DND-41 (cell line): ENCODE measurements around the gene AP1M1.

Source experiments
- ATAC-seq: fragments of 200-7000 bp; cut with Tn5 transposase; 3 replicates; pipeline ENCODE4 v1.9.1; 2021; ENCODE audit warnings: low read depth; ENCODE audit not compliant: insufficient read depth
- DNase-seq: peaks from one replicate; pipeline ENCODE4 v3.0.0-alpha.2; 2020
- H2AFZ ChIP-seq: 2 replicates; pipeline ENCODE4 v1.6.0; 2012; ENCODE audit warnings: low read depth, low read length
- H3K27ac ChIP-seq: 2 replicates; pipeline ENCODE4 v1.5.1; 2012; ENCODE audit warnings: low read length, inconsistent platforms
- H3K27me3 ChIP-seq: fragments of 200-600 bp; sonication (generic); 2 replicates; pipeline ENCODE4 v1.6.0; 2012; ENCODE audit warnings: low read length, mild to moderate bottlenecking, inconsistent platforms; ENCODE audit not compliant: insufficient read depth, poor library complexity
- H3K36me3 ChIP-seq: 2 replicates; pipeline ENCODE4 v1.5.1; 2012; ENCODE audit warnings: low read length, inconsistent platforms; ENCODE audit not compliant: insufficient read depth
- H3K4me1 ChIP-seq: 2 replicates; pipeline ENCODE4 v1.5.1; 2012; ENCODE audit warnings: mild to moderate bottlenecking, low read length; ENCODE audit not compliant: insufficient read depth
- H3K4me2 ChIP-seq: 2 replicates; pipeline ENCODE4 v1.6.0; 2012; ENCODE audit warnings: mild to moderate bottlenecking, moderate library complexity, low read length, inconsistent platforms; ENCODE audit not compliant: insufficient read depth
- H3K4me3 ChIP-seq, 2 experiments: fragments of 200-600 bp in 1 of 2; shearing (Covaris generic) in 1 of 2; 2 replicates each; pipeline ENCODE4 v1.5.1; 2012 to 2016; ENCODE audit warnings: inconsistent platforms in 2 of 2, low read length in 2 of 2, mild to moderate bottlenecking in 2 of 2, low read depth in 1 of 2, moderate library complexity in 1 of 2
- H3K79me2 ChIP-seq: 2 replicates; pipeline ENCODE4 v1.6.0; 2012; ENCODE audit warnings: low read length, inconsistent platforms; ENCODE audit not compliant: insufficient read depth
- H3K9ac ChIP-seq: 2 replicates; pipeline ENCODE4 v1.6.0; 2012; ENCODE audit warnings: low read depth, mild to moderate bottlenecking, inconsistent platforms, low read length, moderate library complexity
- H3K9me3 ChIP-seq: 2 replicates; pipeline ENCODE4 v1.5.1; 2012; ENCODE audit warnings: low read length, moderate library complexity, mild to moderate bottlenecking, inconsistent platforms; ENCODE audit not compliant: insufficient read depth, severe bottlenecking
- H4K20me1 ChIP-seq: 2 replicates; pipeline ENCODE4 v1.6.0; 2012; ENCODE audit warnings: low read length; ENCODE audit not compliant: insufficient read depth
- EZH2 ChIP-seq: IDR thresholded peaks from 3 replicates; pipeline ENCODE4 v1.6.1; 2012; ENCODE audit warnings: borderline replicate concordance, low read depth, mild to moderate bottlenecking, moderate library complexity, low read length, inconsistent platforms; ENCODE audit not compliant: severe bottlenecking
- TF ChIP-seq, protein P1 (sequence below): IDR thresholded peaks from 2 replicates; pipeline ENCODE4 v1.5.1; 2012; ENCODE audit warnings: borderline replicate concordance, low read length, moderate library complexity, mild to moderate bottlenecking; ENCODE audit not compliant: poor library complexity, severe bottlenecking; ENCODE audit errors: extremely low read depth

AP1M1 gene

DNA sequence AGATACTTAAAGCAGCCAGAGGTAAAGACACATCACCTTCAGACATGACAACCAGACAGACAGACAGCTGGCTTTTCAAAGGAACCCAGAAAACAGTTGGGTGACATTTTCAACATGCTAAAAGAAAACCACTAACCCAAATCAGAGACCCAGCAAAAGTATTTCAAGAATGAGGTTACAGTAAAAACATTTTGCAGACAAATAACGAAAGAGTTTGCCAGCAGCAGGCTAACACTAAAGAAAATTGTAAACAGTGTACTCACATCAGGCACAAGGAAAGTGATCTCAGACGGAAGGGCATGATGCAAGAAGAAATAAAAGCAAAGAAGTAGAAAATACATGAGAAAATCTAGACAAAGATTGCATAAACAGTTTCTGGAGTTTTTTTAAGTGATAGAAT, 46.4 kb downstream of the AP1M1 start:
- Histone ChIP-seq H3K27me3 (no peaks in the 10 kb centered on the region), H3K9me3 (no peaks in the 10 kb centered on the region), H3K4me1 (no peaks in the 10 kb centered on the region), H3K4me2 (no peak overlapping the region), H4K20me1 (no peaks in the 10 kb centered on the region), H3K27ac (no peak overlapping the region), H2AFZ (no peak overlapping the region), H3K4me3 (no peak overlapping the region), H3K36me3 (no peaks in the 10 kb centered on the region), H3K79me2 (no peaks in the 10 kb centered on the region), H3K9ac (no peak overlapping the region)
- DNase-seq (no peak), ATAC-seq (no peak)
- no peak for TF ChIP-seq EZH2
- TF ChIP-seq, protein P1, sequence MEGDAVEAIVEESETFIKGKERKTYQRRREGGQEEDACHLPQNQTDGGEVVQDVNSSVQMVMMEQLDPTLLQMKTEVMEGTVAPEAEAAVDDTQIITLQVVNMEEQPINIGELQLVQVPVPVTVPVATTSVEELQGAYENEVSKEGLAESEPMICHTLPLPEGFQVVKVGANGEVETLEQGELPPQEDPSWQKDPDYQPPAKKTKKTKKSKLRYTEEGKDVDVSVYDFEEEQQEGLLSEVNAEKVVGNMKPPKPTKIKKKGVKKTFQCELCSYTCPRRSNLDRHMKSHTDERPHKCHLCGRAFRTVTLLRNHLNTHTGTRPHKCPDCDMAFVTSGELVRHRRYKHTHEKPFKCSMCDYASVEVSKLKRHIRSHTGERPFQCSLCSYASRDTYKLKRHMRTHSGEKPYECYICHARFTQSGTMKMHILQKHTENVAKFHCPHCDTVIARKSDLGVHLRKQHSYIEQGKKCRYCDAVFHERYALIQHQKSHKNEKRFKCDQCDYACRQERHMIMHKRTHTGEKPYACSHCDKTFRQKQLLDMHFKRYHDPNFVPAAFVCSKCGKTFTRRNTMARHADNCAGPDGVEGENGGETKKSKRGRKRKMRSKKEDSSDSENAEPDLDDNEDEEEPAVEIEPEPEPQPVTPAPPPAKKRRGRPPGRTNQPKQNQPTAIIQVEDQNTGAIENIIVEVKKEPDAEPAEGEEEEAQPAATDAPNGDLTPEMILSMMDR: no peak

DNA sequence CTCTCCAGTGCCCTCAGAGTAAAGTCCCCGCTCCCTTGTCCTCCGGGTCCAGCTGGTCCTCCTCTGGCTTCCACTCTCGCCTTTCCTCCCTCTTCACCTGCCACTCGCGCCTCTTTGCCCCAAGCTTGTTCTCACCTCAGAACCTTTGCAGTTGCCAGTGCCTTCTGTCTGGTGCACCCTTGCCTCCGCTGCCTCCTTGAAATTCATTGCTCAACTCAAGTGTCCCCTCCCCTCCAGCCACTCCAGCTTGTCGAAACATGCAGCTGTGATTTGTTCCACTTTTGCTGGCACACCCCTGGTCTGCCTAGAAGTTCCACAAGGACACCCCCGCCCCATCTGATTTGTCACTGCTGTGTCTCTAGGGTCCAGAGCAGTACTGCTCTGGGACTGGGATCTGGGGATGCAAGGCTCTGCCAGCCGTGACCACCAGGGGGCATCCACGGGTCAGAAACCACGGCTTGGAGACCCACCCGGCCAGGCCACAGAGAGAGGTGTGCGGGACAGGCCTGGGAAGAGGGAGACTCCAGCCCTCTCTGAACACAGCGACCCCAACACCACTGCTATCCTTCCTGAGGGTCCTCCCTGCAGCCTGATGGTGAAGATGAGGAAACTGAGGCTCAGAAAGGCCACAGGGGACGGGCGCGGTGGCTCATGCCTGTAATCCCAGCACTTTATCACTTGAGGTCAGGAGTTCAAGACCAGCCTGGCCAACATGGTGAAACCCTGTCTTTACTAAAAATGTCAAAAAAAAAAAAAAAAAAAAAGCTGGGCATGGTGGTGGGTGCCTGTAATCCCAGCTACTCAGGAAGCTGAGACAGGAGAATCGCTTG, 49.9 kb downstream of the AP1M1 start:
- H3K27me3 ChIP-seq: no peaks in the 10 kb centered on the region
- H3K79me2 ChIP-seq: no peaks in the 10 kb centered on the region
- no peaks in the 10 kb centered on the region for H3K4me1 ChIP-seq
- no peak overlapping the region for H3K27ac ChIP-seq
- H3K4me2 ChIP-seq: no peak overlapping the region
- TF ChIP-seq EZH2: no peak
- TF ChIP-seq, protein P1: peak; percentile 98
- no peak overlapping the region for H3K4me3 ChIP-seq
- H3K36me3 ChIP-seq: no peaks in the 10 kb centered on the region
- no peak overlapping the region for H3K9ac ChIP-seq
- no peaks in the 10 kb centered on the region for H4K20me1 ChIP-seq
- DNase-seq (peak; percentile 80), ATAC-seq (peak; percentile 99)
- H3K9me3 ChIP-seq: no peaks in the 10 kb centered on the region
- no peak overlapping the region for H2AFZ ChIP-seq

DNA sequence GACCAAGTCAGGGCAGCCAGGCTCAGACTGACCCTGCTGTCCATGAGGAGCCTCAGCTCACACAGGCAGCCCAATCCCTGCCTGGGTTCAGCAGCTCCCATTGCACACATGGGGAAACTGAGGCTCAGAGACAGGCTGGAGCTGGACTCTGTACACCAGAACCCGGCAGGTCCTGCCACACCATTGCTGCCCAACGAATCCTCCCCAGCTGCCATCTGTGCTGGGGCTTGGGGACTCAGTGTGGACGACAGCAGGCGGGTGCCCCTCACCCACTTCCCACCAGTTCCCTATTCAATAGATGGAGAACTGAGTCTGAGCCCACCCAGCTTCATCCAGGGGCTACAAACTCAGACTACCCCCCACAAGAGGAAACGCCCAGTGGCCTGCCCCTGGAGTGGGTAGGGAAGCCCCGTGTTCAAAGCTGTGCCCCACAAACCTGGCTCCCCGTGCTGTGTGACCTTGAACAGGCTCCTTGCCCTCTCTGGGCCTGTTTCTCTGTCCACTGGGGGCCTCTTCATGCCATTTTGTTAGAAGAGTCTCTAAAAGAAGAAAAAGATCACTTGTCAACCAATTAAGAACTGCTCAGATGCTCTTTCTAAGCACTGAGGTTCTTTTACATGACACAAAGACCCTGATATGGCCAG, 50.8 kb downstream of the AP1M1 start:
- H3K36me3 ChIP-seq: no peaks in the 10 kb centered on the region

More for the DNA sequence above, 50.8 kb downstream of the AP1M1 start:
- H3K27me3 ChIP-seq: no peaks in the 10 kb centered on the region
- no peaks in the 10 kb centered on the region for H3K79me2 ChIP-seq
- DNase-seq: no peak
- no peak for TF ChIP-seq EZH2
- TF ChIP-seq, protein P1: no peak
- no peak overlapping the region for H2AFZ ChIP-seq
- no peaks in the 10 kb centered on the region for H4K20me1 ChIP-seq
- no peak overlapping the region for H3K9ac ChIP-seq
- no peak overlapping the region for H3K4me3 ChIP-seq
- no peak overlapping the region for H3K4me2 ChIP-seq
- no peak overlapping the region for H3K27ac ChIP-seq
- no peaks in the 10 kb centered on the region for H3K4me1 ChIP-seq
- no peaks in the 10 kb centered on the region for H3K9me3 ChIP-seq
- no peak for ATAC-seq
